ENCODE measurements around the gene AAMDC. TPM values are rescaled to one million over a fixed set of nuclear protein-coding genes. Genes with fewer than 3 reads are reported as not detected.
"Not testable (repeated sequence)": the region's sequence is repeated elsewhere in the genome, so short reads cannot be mapped to it uniquely, and the experiment has no call there.

Gene AAMDC
- polyA plus RNA-seq, 1 donor from 2014 or later: 9.7 TPM

DNA sequence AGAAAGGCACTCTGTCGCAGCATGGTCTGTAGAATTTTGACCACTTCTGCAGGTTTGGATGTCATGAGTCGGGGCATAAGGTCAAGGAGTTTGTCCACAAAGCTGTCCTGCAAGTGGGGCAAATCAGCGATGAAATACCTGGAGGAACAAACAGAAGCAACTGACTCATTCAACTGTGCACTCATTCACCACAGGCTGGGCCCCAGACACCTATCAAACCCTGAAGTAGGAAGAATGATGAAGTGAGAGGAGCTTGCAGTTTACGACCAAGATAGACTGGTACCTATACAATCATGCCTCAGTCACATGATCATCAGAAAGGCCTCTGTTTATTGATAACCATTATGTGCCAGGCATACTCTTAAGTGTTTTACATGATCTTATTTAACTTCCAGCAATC, 70.8 kb downstream of the AAMDC start:
- not testable (repeated sequence) for H3K9me3 ChIP-seq (ENCODE audit: low read length); H3K9me2 ChIP-seq (ENCODE audit: insufficient read depth, low read length); H3K4me2 ChIP-seq (ENCODE audit: low read length); H3F3A ChIP-seq (ENCODE audit: insufficient read depth, low read length, poor library complexity, severe bottlenecking); H2AFZ ChIP-seq (ENCODE audit: low read depth, low read length); H3K27me3 ChIP-seq (ENCODE audit: insufficient read depth, low read depth, low read length); H3K4me3 ChIP-seq (ENCODE audit: low read length); H3K79me2 ChIP-seq (replicated peaks; ENCODE audit: insufficient read depth, low read length); H3K36me3 ChIP-seq (ENCODE audit: insufficient read depth, low read length); H4K20me1 ChIP-seq (ENCODE audit: insufficient read depth); H3K27ac ChIP-seq (ENCODE audit: low read length); H3K9ac ChIP-seq (ENCODE audit: low read length)

DNA sequence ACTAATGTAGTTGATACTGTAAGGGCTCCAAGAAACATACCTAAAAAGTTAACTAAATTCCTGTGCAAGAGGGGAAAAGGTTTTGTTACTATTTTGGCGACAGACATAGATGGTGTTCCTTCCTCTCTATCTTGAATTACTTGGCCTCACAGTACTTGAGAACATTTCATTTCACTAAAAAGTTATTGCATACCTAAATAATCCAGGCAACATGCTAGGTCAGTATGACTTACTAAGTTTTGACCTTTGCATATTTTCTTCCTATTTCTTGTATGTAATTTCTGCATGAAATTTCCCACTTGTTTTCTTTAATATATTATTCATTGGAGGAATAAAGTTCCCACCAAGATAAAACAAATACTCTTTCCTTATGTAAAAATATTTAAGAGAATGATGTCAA, 74.0 kb downstream of the AAMDC start:
- not testable (repeated sequence) for H2AFZ ChIP-seq (ENCODE audit: low read depth, low read length); H3K9ac ChIP-seq (ENCODE audit: low read length); H3K4me2 ChIP-seq (ENCODE audit: low read length)

DNA sequence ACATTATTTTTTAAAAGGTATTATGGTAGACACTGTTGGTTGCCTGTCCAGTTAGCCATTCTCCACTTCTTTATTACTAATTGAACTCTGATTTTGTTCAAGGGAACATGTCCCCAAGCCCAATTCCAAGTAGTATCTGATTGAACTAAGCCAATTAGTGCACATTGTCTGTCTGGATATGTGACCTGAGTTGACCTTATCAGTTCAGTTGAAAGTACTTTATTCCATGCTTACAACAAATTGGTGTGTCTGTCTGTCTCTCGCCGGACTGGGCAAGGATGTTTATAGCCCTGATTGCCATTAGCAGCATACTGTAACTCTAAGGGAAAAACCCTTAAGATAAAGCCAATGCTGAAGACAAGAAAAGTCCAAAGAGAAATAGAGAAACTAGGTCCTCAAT, 87.9 kb downstream of the AAMDC start:
- Histone ChIP-seq H3K27me3 (ENCODE audit: insufficient read depth, low read depth, low read length) (no peaks in the 10 kb centered on the region), H3K4me3 (ENCODE audit: low read length) (no peak overlapping the region), H3K4me2 (ENCODE audit: low read length) (no peak overlapping the region), H2AFZ (ENCODE audit: low read depth, low read length) (no peak overlapping the region), H3F3A (ENCODE audit: insufficient read depth, low read length, poor library complexity, severe bottlenecking) (no peaks in the 10 kb centered on the region), H3K36me3 (ENCODE audit: insufficient read depth, low read length) (peaks cover 8% of the 10 kb centered on the region), H3K9me3 (ENCODE audit: low read length) (no peaks in the 10 kb centered on the region), H3K9me2 (ENCODE audit: insufficient read depth, low read length) (no peaks in the 10 kb centered on the region), H4K20me1 (ENCODE audit: insufficient read depth) (no peaks in the 10 kb centered on the region), H3K27ac (ENCODE audit: low read length) (no peak overlapping the region), H3K79me2 (replicated peaks; ENCODE audit: insufficient read depth, low read length) (no peaks in the 10 kb centered on the region), H3K9ac (ENCODE audit: low read length) (no peak overlapping the region)
- TF ChIP-seq POLR2AphosphoS5 (IDR thresholded peaks at IDR 0.05): no peak
- TF ChIP-seq SMC3 (conservative IDR thresholded peaks at IDR 0.05; ENCODE audit: poor library complexity): no peak
- TF ChIP-seq MXI1 (conservative IDR thresholded peaks at IDR 0.05; ENCODE audit: poor library complexity, severe bottlenecking): no peak
- no peak for TF ChIP-seq EP300 (conservative IDR thresholded peaks at IDR 0.05; ENCODE audit: poor library complexity, severe bottlenecking)
- TF ChIP-seq, protein P1, sequence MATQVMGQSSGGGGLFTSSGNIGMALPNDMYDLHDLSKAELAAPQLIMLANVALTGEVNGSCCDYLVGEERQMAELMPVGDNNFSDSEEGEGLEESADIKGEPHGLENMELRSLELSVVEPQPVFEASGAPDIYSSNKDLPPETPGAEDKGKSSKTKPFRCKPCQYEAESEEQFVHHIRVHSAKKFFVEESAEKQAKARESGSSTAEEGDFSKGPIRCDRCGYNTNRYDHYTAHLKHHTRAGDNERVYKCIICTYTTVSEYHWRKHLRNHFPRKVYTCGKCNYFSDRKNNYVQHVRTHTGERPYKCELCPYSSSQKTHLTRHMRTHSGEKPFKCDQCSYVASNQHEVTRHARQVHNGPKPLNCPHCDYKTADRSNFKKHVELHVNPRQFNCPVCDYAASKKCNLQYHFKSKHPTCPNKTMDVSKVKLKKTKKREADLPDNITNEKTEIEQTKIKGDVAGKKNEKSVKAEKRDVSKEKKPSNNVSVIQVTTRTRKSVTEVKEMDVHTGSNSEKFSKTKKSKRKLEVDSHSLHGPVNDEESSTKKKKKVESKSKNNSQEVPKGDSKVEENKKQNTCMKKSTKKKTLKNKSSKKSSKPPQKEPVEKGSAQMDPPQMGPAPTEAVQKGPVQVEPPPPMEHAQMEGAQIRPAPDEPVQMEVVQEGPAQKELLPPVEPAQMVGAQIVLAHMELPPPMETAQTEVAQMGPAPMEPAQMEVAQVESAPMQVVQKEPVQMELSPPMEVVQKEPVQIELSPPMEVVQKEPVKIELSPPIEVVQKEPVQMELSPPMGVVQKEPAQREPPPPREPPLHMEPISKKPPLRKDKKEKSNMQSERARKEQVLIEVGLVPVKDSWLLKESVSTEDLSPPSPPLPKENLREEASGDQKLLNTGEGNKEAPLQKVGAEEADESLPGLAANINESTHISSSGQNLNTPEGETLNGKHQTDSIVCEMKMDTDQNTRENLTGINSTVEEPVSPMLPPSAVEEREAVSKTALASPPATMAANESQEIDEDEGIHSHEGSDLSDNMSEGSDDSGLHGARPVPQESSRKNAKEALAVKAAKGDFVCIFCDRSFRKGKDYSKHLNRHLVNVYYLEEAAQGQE (IDR thresholded peaks at IDR 0.05; ENCODE audit: borderline replicate concordance): no peak
- TF ChIP-seq TAF1 (IDR thresholded peaks at IDR 0.05; ENCODE audit: low read depth): no peak
- no peak for TF ChIP-seq RAD21 (conservative IDR thresholded peaks at IDR 0.05)
- TF ChIP-seq, protein P2, sequence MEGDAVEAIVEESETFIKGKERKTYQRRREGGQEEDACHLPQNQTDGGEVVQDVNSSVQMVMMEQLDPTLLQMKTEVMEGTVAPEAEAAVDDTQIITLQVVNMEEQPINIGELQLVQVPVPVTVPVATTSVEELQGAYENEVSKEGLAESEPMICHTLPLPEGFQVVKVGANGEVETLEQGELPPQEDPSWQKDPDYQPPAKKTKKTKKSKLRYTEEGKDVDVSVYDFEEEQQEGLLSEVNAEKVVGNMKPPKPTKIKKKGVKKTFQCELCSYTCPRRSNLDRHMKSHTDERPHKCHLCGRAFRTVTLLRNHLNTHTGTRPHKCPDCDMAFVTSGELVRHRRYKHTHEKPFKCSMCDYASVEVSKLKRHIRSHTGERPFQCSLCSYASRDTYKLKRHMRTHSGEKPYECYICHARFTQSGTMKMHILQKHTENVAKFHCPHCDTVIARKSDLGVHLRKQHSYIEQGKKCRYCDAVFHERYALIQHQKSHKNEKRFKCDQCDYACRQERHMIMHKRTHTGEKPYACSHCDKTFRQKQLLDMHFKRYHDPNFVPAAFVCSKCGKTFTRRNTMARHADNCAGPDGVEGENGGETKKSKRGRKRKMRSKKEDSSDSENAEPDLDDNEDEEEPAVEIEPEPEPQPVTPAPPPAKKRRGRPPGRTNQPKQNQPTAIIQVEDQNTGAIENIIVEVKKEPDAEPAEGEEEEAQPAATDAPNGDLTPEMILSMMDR (IDR thresholded peaks at IDR 0.05; ENCODE audit: poor library complexity, severe bottlenecking): no peak
- no peak for TF ChIP-seq EZH2 (IDR thresholded peaks at IDR 0.05; ENCODE audit: borderline replicate concordance, insufficient read depth, low read length, poor library complexity, severe bottlenecking)

More for the DNA sequence above, 74.0 kb downstream of the AAMDC start:
- not testable (repeated sequence) for H3K79me2 ChIP-seq (replicated peaks; ENCODE audit: insufficient read depth, low read length); H3F3A ChIP-seq (ENCODE audit: insufficient read depth, low read length, poor library complexity, severe bottlenecking); H3K4me3 ChIP-seq (ENCODE audit: low read length); H3K36me3 ChIP-seq (ENCODE audit: insufficient read depth, low read length); H3K27ac ChIP-seq (ENCODE audit: low read length); H3K9me3 ChIP-seq (ENCODE audit: low read length); H3K27me3 ChIP-seq (ENCODE audit: insufficient read depth, low read depth, low read length); H3K9me2 ChIP-seq (ENCODE audit: insufficient read depth, low read length); H4K20me1 ChIP-seq (ENCODE audit: insufficient read depth)

All from neural cell (in vitro differentiated cells).